Upper lobe of left lung (tissue), 4 donors: Measurements from ENCODE around the gene WNT5A.

Experiments used
- POLR2AphosphoS5 ChIP-seq, 2 donors: sonication (generic); formaldehyde crosslinking; IDR thresholded peaks; one replicate each; pipeline ENCODE4 v1.5.1; 2017; ENCODE audit warnings: antibody characterized with exemption in 2 of 2
- TF ChIP-seq, protein P1 (sequence below), 6 experiments: fragments of 450-650 bp in 4 of 6; fragments of 200-600 bp in 2 of 6; sonication (generic) in 2 of 6; IDR thresholded peaks; one replicate each; pipeline ENCODE4 v1.5.1; 2016 to 2019; ENCODE audit warnings: antibody characterized with exemption in 6 of 6

DNA sequence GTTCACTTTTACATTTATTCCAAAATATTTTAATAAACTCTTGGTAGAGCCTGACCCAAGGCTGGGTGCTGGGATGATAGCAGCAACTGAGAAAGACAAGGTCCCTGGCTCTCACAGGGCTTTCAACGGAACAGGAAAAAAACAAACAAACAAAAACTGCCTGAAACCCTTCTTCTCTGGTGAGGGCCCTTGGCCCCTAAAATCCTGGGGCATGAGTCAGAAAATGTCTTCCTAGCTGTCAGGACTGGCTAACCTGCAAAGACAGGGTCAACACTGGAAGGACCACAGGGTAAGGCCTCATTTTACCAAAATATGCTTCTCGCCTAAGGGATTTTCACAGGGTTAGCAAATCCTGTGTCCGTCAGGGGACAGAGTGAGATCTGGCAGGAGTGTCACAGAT is 45.7 kb upstream of the WNT5A start:
- TF ChIP-seq POLR2AphosphoS5 (IDR thresholded peaks at IDR 0.05) = no peak
- TF ChIP-seq, protein P1, sequence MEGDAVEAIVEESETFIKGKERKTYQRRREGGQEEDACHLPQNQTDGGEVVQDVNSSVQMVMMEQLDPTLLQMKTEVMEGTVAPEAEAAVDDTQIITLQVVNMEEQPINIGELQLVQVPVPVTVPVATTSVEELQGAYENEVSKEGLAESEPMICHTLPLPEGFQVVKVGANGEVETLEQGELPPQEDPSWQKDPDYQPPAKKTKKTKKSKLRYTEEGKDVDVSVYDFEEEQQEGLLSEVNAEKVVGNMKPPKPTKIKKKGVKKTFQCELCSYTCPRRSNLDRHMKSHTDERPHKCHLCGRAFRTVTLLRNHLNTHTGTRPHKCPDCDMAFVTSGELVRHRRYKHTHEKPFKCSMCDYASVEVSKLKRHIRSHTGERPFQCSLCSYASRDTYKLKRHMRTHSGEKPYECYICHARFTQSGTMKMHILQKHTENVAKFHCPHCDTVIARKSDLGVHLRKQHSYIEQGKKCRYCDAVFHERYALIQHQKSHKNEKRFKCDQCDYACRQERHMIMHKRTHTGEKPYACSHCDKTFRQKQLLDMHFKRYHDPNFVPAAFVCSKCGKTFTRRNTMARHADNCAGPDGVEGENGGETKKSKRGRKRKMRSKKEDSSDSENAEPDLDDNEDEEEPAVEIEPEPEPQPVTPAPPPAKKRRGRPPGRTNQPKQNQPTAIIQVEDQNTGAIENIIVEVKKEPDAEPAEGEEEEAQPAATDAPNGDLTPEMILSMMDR (IDR thresholded peaks at IDR 0.05) = no peak
